GM18508 (cell line): ENCODE data around the gene PODXL2.
"Not testable (repeated sequence)": the region's sequence is repeated elsewhere in the genome, so short reads cannot be mapped to it uniquely, and the experiment has no call there.

Experiments
- ATAC-seq: cut with Tn5 transposase; IDR thresholded peaks from one replicate; pipeline ENCODE4 v1.9.1; 2021; ENCODE audit warnings: moderate number of reproducible peaks; ENCODE audit not compliant: insufficient read depth, unreplicated experiment

Gene PODXL2

GRCh38 chr3:127672429-127673190 lies 43.6 kb downstream of the PODXL2 start, which contains the start of gene ABTB1:
Gene ABTB1, plus strand, starts transcription at chr3:127672952. Its CDS starts 74 bp downstream, at chr3:127673026.
- no peak for ATAC-seq

GRCh38 chr3:127673191-127674100 lies 44.5 kb downstream of the PODXL2 start:
- ATAC-seq, result no peak

- ATAC-seq, result no peak
Observed at GRCh38 chr3:127674101-127674721, 45.2 kb downstream of the PODXL2 start.

DNA sequence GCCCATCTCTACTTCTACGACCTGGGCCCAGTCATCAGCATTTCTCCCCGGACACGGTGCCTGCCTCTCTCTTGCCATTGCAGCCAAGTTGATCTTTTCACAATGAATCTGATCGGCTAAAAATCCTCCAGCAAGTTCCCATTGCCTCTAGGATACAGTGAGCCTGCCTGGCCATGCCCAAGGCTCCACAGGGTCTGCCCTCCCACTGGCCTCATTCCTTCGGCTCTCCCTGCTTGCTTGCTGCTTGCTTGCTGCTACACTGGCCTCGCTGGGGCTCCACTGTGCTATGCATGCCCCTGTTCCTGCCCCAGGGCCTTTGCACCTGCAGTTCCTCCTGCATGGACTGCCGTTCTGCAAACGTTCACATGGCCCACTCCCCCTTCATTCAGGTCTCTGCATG lies 45.8 kb downstream of the PODXL2 start:
- ATAC-seq, result no peak

GRCh38 chr3:127675651-127676391 lies 46.8 kb downstream of the PODXL2 start:
- no peak for ATAC-seq

GRCh38 chr3:127676456-127676855 lies 47.5 kb downstream of the PODXL2 start:
- no peak for ATAC-seq

DNA sequence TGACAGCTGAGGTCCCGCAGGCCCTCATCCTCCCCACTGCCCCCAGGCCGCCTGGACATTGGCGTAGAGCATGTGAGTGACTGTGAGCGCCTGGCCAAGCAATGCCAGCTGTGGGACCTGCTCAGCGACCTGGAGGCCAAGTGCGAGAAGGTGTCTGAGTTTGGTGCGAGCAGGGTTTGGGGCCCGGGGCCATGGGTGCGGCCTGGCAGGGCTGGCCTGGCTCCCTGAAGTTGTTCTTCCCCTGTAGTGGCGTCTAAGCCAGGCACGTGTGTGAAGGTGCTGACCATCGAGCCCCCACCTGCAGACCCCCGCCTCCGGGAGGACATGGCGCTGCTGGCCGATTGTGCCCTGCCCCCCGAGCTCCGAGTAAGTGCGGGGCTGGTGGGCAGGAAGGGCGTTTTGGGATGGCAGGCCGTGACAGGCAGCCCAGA lies 48.0 kb downstream of the PODXL2 start:
- ATAC-seq, result no peak

DNA sequence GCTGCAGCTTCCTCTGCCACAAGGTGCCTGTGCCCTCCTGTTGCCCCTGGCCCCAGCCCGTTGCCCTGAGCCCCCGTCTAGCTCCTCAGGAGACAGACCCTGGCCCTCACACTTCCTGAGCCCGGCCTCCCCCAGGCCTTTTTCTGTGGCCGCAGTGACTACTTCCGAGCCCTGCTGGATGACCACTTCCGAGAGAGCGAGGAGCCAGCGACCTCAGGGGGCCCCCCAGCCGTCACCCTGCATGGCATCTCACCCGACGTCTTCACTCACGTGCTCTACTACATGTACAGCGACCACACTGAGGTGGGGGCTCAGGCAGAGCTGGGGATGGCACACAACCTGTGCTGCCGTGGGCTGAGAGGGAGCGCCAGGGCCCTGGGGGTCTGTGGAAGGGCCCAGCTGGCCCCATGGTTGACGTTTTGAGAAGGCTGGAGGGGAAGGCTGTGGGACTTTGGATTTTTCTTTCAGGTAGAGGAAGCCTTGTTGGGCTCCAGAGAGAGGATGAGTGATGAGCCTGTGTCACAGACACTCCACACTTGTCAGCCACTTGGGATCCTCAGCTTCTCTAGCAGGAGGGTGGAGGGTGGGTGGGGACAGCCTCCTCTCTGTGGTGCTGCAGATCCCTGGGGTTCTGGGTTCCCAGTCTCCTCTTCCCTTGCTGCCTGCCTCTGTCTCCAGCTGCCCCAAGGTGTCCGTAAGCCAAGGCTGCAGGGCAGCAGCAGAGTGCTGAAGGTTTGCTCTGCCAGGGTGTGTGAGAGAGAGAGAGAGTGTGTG lies 48.7 kb downstream of the PODXL2 start:
- no peak for ATAC-seq

GRCh38 chr3:127678315-127678599 lies 49.3 kb downstream of the PODXL2 start:
- ATAC-seq, result no peak

GRCh38 chr3:127678611-127679533 lies 49.9 kb downstream of the PODXL2 start:
- no peak for ATAC-seq

DNA sequence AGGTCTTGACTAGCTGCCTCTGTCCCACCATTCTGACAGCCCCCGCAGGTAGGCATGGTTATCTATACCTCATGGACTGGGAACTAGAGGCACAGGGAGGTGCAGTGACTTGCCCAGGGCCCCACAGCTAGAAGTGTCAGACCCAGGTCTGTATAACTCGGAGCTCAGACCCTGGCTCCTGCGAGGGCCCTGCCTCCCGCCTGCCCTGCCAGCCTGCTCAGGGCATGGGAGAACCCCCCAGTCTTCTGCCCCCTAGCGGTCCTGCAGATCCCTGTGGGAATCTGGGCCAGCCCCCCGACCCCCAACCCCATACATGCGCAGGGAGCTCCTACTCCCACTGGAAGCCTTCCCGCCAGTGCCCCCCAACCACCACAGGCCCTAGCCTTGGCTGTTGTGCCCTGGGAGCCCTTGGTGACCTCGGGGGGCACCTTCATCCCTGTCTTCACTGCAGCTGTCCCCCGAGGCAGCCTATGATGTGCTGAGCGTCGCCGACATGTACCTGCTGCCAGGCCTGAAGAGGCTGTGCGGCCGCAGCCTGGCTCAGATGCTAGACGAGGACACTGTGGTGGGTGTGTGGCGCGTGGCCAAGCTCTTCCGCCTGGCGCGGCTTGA lies 50.7 kb downstream of the PODXL2 start:
- no peak for ATAC-seq

- ATAC-seq, result no peak
Observed at GRCh38 chr3:127680146-127680661, 51.2 kb downstream of the PODXL2 start.

DNA sequence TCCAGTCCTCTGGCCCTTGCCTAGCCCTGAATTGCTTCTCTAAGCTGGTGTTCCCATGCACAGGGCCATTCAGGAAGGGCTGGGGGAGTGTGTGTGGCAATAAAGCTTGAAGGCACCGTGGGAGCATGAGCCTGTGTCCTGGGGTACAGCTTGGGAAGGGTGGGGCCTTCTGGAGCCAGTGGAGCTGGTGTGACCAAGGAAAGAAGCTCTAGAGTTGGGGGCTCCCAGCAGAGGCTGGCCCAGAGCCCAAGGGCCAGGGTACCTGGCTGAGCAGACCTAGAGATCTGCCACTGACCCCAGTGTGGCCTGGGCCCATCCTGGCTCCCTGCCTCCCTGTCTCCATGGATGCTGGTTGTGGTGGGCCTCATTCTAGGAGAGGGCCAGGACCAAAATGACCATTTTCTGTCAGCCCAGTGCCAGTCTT lies 51.8 kb downstream of the PODXL2 start:
- ATAC-seq, result no peak

DNA sequence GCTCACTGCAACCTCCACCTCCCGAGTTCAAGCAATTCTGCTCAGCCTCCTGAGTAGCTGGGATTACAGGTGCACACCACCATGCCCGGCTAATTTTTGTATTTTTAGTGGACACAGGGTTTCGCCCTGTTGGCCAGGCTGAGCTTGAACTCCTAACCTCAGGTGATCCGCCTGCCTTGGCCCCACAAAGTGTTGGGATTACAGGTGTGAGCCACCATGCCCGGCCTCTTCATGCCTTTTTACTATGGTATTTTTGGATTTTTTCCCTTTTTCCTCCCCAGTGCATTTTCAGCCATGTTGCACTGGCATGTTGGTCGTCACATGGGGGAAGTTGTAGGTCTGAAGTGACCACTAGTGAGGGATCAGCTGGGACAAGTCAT lies 53.2 kb downstream of the PODXL2 start:
- not testable (repeated sequence) for ATAC-seq

DNA sequence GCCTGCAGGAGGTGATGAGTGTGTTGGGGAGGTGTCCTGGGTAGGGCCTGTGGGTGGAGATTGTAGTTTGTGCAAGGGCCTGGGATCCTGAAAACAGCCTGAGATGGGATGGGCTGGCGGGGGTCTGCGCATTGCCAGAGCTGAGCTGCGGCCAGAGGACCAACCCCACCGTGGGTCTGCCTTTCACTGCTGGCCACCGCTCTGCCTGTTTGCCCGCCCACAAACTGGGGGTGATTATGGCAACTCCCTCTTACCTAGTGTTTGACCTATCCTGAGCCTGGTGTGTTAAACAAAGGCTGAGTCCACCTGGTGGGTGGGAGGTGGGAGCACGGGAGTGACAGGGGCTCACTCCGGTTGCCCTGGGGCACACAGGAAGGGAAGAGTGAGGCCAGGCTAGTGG lies 53.6 kb downstream of the PODXL2 start:
- no peak for ATAC-seq

DNA sequence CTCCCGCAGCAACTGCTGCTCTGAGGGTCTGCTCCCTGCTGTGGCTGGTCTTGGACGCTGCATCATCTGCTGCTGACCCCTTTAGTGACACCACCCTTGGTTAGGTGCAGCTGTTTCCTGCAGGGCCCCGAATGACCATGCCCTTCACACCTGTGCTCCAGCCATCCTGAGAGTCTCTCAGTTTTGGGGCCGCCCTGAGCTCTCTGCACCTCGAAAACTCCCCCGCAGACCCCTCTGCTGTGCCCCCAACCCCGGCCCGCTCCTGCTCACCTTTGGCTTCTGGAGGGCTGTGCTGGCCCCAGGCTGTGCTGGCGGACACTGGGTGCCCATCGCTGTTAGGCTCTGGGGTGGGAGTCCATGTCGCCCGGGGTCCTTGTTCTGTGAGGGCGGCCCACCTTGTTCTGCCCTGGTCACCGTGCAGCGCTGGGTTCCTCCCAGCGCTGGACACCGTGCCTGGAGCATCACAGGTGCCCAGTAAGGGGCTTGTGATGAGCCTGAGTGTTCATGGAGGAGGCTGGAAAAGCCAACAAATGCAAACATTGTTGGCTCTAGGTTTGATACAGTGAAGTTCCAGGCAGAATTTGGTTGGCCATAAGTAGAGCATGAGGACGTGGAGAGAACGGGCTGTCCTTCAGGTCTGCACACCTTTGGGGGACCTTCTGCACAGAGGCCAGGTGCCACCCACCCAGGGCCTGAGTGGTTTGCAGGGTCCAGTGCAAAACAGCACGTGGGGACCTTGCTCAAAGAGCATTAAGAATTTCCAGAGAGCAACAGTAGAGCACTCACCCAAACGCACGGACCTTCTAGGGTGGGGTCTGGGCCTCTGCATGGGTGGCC lies 56.1 kb downstream of the PODXL2 start:
- ATAC-seq, result no peak
